ENCODE results near the gene ARHGAP42. TPM values are rescaled to one million over a fixed set of nuclear protein-coding genes. Genes with fewer than 3 reads are reported as not detected.
"Not testable (repeated sequence)": the region's sequence is repeated elsewhere in the genome, so short reads cannot be mapped to it uniquely, and the experiment has no call there.

The ARHGAP42 gene
- total RNA-seq, 1 donor, result 16.8 TPM

DNA sequence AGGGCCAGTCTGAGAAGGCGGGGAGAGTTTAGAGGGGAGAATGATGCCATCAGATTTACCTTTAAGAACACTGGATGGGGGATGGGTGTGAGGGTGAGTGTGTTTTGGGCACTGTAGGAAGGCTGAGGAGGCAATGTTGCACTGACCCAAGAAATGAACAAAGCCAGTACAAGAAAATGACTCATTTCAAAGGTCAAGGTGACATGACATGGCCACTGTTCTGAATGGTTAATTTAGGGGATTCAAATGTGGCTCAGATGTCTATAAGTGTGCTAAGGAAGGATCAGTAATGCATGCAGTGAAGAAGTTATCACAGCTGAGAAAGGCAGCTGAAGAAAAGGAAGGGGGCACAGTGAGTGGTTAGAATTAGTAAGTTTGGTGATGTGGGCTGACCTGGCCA, 312.7 kb downstream of the ARHGAP42 start:
- DNase-seq (ENCODE audit: low read depth), result no peak
- H3K4me3 ChIP-seq (ENCODE audit: low read depth, low read length), result no peak overlapping the region
- TF ChIP-seq, protein P1, sequence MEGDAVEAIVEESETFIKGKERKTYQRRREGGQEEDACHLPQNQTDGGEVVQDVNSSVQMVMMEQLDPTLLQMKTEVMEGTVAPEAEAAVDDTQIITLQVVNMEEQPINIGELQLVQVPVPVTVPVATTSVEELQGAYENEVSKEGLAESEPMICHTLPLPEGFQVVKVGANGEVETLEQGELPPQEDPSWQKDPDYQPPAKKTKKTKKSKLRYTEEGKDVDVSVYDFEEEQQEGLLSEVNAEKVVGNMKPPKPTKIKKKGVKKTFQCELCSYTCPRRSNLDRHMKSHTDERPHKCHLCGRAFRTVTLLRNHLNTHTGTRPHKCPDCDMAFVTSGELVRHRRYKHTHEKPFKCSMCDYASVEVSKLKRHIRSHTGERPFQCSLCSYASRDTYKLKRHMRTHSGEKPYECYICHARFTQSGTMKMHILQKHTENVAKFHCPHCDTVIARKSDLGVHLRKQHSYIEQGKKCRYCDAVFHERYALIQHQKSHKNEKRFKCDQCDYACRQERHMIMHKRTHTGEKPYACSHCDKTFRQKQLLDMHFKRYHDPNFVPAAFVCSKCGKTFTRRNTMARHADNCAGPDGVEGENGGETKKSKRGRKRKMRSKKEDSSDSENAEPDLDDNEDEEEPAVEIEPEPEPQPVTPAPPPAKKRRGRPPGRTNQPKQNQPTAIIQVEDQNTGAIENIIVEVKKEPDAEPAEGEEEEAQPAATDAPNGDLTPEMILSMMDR (IDR thresholded peaks at IDR 0.05; ENCODE audit: insufficient read depth, low read depth, low read length), result no peak

DNA sequence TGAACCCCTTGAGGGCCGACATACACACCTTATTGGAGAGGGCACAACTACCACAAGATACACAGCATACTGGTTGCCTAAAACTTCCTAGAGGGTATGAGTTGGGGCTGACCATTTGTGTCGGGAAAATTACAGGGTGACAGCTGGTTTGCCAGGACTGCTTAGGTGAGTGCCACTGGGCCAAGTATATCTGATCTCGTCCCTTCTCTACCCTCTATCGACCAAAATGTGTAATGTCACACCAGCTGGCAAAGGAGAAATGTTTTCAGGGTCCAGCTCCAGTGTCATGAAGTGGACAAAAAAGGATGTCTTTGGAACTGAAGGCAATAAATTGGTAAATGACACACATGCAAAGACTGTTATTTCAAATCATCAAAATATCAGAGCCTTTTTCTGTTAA, 316.4 kb downstream of the ARHGAP42 start:
- no peak overlapping the region for H3K4me3 ChIP-seq (ENCODE audit: low read depth, low read length)
- DNase-seq (ENCODE audit: low read depth), result no peak
- TF ChIP-seq, protein P1 (IDR thresholded peaks at IDR 0.05; ENCODE audit: insufficient read depth, low read depth, low read length), result peak; percentile 26

DNA sequence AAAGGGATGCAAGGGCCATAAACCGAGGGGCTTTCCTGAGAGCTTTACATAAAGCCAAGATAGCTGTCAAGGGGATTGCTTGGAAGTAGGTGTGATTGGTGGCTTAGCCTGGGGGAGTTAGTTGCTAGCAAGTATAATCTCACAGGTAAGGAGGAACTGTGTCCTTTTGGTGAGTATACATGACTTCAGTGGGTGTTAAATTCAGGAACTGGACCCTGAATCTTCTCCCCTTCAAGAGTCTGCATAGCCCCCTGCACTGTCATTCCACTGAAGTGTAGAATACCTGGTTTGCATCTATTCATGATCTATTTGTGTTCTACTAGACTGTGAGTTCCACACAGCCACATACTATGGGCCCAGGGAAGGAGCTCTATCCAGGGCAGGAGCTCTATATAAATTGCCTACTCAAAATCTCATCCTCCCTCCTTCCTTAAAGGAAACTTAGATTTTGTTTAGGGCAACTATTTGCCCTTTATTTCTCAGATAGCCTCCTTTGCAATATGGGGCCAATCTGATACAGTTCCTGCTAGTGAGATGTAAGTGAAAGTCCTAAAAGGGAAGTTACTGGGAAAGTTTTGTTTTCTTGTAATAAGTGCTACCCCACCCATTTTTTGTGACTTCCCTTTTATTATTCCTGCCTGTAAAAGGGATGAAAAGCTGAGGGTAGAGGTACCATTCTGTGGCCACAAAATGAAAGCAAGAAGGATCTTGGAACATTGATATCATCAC, 322.0 kb downstream of the ARHGAP42 start:
- no peak for DNase-seq (ENCODE audit: low read depth)
- TF ChIP-seq, protein P1 (IDR thresholded peaks at IDR 0.05; ENCODE audit: insufficient read depth, low read depth, low read length), result no peak
- no peak overlapping the region for H3K4me3 ChIP-seq (ENCODE audit: low read depth, low read length)

DNA sequence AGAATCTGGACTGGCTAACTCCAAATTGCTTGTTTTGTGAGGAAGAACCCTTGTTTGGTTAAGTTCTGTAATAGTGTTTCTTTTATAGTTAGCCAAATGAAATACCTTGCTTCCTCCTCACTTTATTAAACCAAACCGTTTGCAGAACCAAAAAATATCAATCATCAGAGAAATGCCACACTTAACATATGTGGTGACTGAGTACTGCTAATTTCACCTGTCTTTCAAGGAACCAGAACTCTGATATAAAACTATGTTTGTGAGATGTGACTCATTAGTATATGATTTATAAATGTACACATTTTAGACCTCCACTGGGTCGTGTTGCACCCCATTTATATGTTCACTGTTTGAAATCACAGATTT, 322.6 kb downstream of the ARHGAP42 start:
- DNase-seq (ENCODE audit: low read depth), result no peak
- no peak overlapping the region for H3K4me3 ChIP-seq (ENCODE audit: low read depth, low read length)
- TF ChIP-seq, protein P1 (IDR thresholded peaks at IDR 0.05; ENCODE audit: insufficient read depth, low read depth, low read length), result no peak

DNA sequence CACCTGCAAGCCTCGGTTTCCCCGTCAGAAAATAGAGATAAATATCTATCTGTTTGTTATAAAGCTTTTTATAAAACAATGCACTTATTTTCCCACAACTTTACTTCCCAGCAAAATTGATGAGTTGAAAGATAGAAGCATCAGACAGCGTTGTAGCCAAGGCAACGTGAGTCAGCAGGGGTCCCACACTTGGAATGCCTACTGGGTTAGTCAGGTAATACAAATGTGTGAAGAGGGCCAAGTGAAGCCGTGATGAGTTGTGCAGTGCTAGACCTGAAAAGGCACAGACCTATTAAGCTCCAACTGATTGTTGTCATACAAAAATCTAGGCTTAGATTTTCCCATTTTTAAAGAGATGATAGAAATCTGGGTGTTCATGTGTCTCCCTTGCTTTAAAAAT, 323.8 kb downstream of the ARHGAP42 start:
- no peak for DNase-seq (ENCODE audit: low read depth)
- no peak overlapping the region for H3K4me3 ChIP-seq (ENCODE audit: low read depth, low read length)
- TF ChIP-seq, protein P1 (IDR thresholded peaks at IDR 0.05; ENCODE audit: insufficient read depth, low read depth, low read length), result no peak

DNA sequence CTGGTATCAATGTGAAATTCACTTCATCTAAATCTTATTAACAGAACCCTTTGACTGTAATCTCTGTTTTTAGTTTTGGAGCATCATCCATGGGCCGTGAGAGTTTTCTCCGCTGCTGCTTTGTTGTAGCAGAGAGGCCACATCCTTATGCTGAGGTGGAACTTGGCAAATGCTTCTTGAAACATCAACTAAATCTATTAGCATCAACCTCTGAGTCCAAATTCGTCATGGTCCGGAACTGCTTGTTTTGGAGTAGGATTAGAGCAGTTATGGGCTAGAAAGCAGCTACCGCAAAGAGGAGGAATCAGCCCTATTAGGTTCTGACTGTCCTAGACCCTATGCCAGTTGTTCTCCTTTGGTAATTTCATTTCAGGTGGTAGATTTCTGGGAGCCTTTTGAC, 324.8 kb downstream of the ARHGAP42 start:
- TF ChIP-seq, protein P1 (IDR thresholded peaks at IDR 0.05; ENCODE audit: insufficient read depth, low read depth, low read length), result no peak
- no peak for DNase-seq (ENCODE audit: low read depth)
- no peak overlapping the region for H3K4me3 ChIP-seq (ENCODE audit: low read depth, low read length)

DNA sequence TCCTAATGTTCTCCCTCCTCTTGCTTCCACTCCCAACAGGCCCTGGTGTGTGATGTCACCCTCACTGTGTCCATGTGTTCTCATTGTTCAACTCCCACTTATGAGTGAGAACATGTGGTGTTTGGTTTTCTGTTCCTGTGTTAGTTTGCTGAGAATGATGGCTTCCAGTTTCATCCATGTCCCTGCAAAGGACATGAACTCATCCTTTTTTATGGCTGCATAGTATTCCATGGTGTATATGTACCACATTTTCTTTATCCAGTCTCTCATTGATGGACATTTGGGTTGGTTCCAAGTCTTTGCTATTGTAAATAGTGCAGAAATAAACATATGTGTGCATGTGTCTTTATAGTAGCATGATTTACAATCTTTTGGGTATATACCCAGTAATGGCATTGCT, 326.6 kb downstream of the ARHGAP42 start:
- H3K4me3 ChIP-seq (ENCODE audit: low read depth, low read length); DNase-seq (ENCODE audit: low read depth): not testable (repeated sequence)

All from fibroblast of villous mesenchyme (primary cell).